Spleen (tissue), 7 donors: Measurements from ENCODE around the gene PDGFA.
A peak's percentile ranks its signal among the peaks of the same experiment; 100 is the strongest.

Experiments used
- POLR2A ChIP-seq, 3 donors: fragments of 450-650 bp; IDR thresholded peaks; one replicate each; pipeline ENCODE4 v1.5.1; 2017; ENCODE audit warnings: antibody characterized with exemption in 3 of 3, mild to moderate bottlenecking in 1 of 3
- POLR2AphosphoS5 ChIP-seq, 3 donors: sonication (generic); formaldehyde crosslinking; IDR thresholded peaks; one replicate each; pipeline ENCODE4 v1.5.1; 2017; ENCODE audit warnings: antibody characterized with exemption in 3 of 3
- TF ChIP-seq, protein P1 (sequence below), 11 experiments: fragments of 200-600 bp in 7 of 11; fragments of 450-650 bp in 4 of 11; sonication (generic) in 4 of 11; IDR thresholded peaks in 8 of 11; conservative IDR thresholded peaks in 3 of 11; 1 replicate in 7 of 11; 2 replicates in 4 of 11; pipeline versions ENCODE4 v1.4.0 to v1.8.0; 2016 to 2021; ENCODE audit warnings: antibody characterized with exemption in 11 of 11, inconsistent platforms in 4 of 11, mild to moderate bottlenecking in 1 of 11
- donor health status: DM: no; HTN: no; CAD: no; lungs with moderate emphysema.
- donor health status: DM: no; HTN: no; CAD: no.
- donor health status: DM: no; HTN: no; CAD: no.

DNA sequence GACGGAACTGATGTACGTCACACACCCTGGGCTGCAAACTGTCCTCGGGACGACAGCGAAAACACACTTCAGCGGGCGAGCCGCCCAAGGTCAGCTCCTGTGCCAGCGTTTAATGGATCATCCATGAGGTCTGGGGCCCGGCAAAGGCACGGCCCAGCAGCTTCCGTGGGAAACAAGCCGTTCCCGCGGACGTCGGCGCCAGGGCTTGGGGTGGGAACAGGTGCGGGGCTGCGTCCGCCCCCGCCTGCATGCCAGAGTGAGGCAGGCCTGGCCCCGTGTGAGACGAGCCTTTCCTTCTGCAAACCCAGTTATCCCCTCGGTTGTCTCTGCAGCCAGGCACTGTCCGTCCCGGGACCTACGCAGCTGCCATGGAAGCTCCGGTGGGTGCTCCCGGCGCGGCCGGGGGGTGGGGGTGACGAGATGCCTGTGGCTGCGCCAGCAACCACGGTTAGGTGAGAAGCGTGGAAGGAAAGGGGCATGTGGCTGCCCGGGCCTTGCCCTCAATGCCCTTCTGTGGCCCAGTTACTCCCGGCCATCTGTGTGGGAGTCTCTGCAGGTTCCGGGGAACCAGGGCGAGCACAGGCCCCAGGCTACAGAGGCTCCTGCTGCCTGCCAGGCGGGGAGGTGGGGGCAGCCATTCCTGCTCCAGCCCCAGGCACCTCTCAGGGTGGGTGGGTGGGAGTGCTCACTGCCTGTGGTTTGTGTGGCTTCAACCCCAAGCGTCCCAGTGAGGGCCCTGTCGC is 42.2 kb upstream of the PDGFA start:
- TF ChIP-seq, protein P1, sequence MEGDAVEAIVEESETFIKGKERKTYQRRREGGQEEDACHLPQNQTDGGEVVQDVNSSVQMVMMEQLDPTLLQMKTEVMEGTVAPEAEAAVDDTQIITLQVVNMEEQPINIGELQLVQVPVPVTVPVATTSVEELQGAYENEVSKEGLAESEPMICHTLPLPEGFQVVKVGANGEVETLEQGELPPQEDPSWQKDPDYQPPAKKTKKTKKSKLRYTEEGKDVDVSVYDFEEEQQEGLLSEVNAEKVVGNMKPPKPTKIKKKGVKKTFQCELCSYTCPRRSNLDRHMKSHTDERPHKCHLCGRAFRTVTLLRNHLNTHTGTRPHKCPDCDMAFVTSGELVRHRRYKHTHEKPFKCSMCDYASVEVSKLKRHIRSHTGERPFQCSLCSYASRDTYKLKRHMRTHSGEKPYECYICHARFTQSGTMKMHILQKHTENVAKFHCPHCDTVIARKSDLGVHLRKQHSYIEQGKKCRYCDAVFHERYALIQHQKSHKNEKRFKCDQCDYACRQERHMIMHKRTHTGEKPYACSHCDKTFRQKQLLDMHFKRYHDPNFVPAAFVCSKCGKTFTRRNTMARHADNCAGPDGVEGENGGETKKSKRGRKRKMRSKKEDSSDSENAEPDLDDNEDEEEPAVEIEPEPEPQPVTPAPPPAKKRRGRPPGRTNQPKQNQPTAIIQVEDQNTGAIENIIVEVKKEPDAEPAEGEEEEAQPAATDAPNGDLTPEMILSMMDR (IDR thresholded peaks at IDR 0.05 in 8 of 11, conservative IDR thresholded peaks at IDR 0.05 in 3 of 11), result no peak
- peak; percentile 53 to 82 (median 80) for TF ChIP-seq POLR2AphosphoS5 (IDR thresholded peaks at IDR 0.05)
- no peak for TF ChIP-seq POLR2A (IDR thresholded peaks at IDR 0.05)
